Activated B cell treated with CpG ODN at 0.5 μM for 24 hours (primary cell): ENCODE data around the gene MYLK. TPM values are rescaled to one million over a fixed set of nuclear protein-coding genes. Genes with fewer than 3 reads are reported as not detected.

Experiments used
- ATAC-seq: fragments of 200-7000 bp; cut with Tn5 transposase; one replicate; pipeline ENCODE4 v1.10.0; 2021; ENCODE audit warnings: low read depth, mild to moderate bottlenecking, moderate library complexity
- CTCF ChIA-PET: fragments of 350-600 bp; sonication (Branson Sonifier 250); formaldehyde crosslinking; loops from one replicate; lab custom pipeline; 2021; ENCODE audit warnings: antibody characterized with exemption; lab: Charles Lee
- POLR2A ChIA-PET: fragments of 350-600 bp; sonication (Branson Sonifier 250); formaldehyde crosslinking; loops from one replicate; lab custom pipeline; 2021; ENCODE audit warnings: antibody characterized with exemption; lab: Charles Lee
- DNase-seq: peaks from one replicate; pipeline ENCODE4 v3.0.0; 2022
- H3K27ac Mint-ChIP-seq: one replicate; pipeline ENCODE4 v1.8.0; 2020; ENCODE audit warnings: mixed read lengths
- H3K27me3 Mint-ChIP-seq: one replicate; pipeline ENCODE4 v1.8.0; 2021; ENCODE audit warnings: mixed read lengths
- H3K36me3 Mint-ChIP-seq: one replicate; pipeline ENCODE4 v1.8.0; 2021; ENCODE audit warnings: low read depth, mixed read lengths
- H3K4me1 Mint-ChIP-seq: one replicate; pipeline ENCODE4 v1.8.0; 2021; ENCODE audit warnings: mixed read lengths
- H3K4me3 Mint-ChIP-seq: one replicate; pipeline ENCODE4 v1.8.0; 2020; ENCODE audit warnings: mild to moderate bottlenecking, mixed read lengths
- H3K9me3 Mint-ChIP-seq: one replicate; pipeline ENCODE4 v1.8.0; 2020; ENCODE audit warnings: mixed read lengths
- CTCF ChIP-seq: fragments of 200-600 bp; IDR thresholded peaks from one replicate; pipeline ENCODE4 v1.8.0; 2022; ENCODE audit warnings: antibody characterized with exemption, mild to moderate bottlenecking
- intact Hi-C: fragments of 100-400 bp; cut with micrococcal nuclease; formaldehyde crosslinking; loops from one replicate; pipeline ENCODE4 v1.15.1; 2024
- total RNA-seq: library from RNA; stranded (reverse); gene quantifications from 2 replicates; pipeline ENCODE4 v1.2.3, GENCODE V29; 2022

Gene MYLK
- total RNA-seq, 1 donor from 2014 or later = not detected

GRCh38 chr3:123819949-123820348 lies 64.2 kb downstream of the MYLK start:
- no peak for TF ChIP-seq CTCF
- no peaks in the 10 kb centered on the region for H3K4me1 Mint-ChIP-seq
- intact Hi-C loops = no loop called here
- H3K9me3 Mint-ChIP-seq = no peaks in the 10 kb centered on the region
- POLR2A ChIA-PET = no interaction called here
- H3K4me3 Mint-ChIP-seq = no peak overlapping the region
- no peak for DNase-seq
- CTCF ChIA-PET = no interaction called here
- peaks cover 2% of the 10 kb centered on the region for H3K27me3 Mint-ChIP-seq
- no peak for ATAC-seq
- no peaks in the 10 kb centered on the region for H3K36me3 Mint-ChIP-seq
- H3K27ac Mint-ChIP-seq = no peak overlapping the region

- no peak for TF ChIP-seq CTCF
- intact Hi-C loops = no loop called here
- no peak overlapping the region for H3K27ac Mint-ChIP-seq
- H3K4me3 Mint-ChIP-seq = no peak overlapping the region
- no peak for DNase-seq
- CTCF ChIA-PET = no interaction called here
- no peak for ATAC-seq
- H3K4me1 Mint-ChIP-seq = no peaks in the 10 kb centered on the region
- H3K27me3 Mint-ChIP-seq = peaks cover 2% of the 10 kb centered on the region
- no peaks in the 10 kb centered on the region for H3K9me3 Mint-ChIP-seq
- POLR2A ChIA-PET = no interaction called here
- H3K36me3 Mint-ChIP-seq = no peaks in the 10 kb centered on the region
These were observed 65.2 kb downstream of the MYLK start for GRCh38 chr3:123818921-123819429.

- H3K9me3 Mint-ChIP-seq = no peaks in the 10 kb centered on the region
- no peaks in the 10 kb centered on the region for H3K4me1 Mint-ChIP-seq
- ChIA-PET POLR2A (no interaction called here), CTCF (no interaction called here)
- DNase-seq (no peak), ATAC-seq (no peak)
- intact Hi-C loops = no loop called here
- no peak overlapping the region for H3K4me3 Mint-ChIP-seq
- H3K36me3 Mint-ChIP-seq = no peaks in the 10 kb centered on the region
- no peak overlapping the region for H3K27ac Mint-ChIP-seq
- no peak for TF ChIP-seq CTCF
- H3K27me3 Mint-ChIP-seq = peaks cover 2% of the 10 kb centered on the region
These were observed 65.7 kb downstream of the MYLK start for GRCh38 chr3:123818324-123818920.

- Mint-ChIP-seq H3K27me3 (peaks cover 2% of the 10 kb centered on the region), H3K27ac (no peak overlapping the region), H3K36me3 (no peaks in the 10 kb centered on the region), H3K4me1 (no peaks in the 10 kb centered on the region), H3K4me3 (no peak overlapping the region), H3K9me3 (no peaks in the 10 kb centered on the region)
- POLR2A ChIA-PET = no interaction called here
- intact Hi-C loops = no loop called here
- no peak for ATAC-seq
- CTCF ChIA-PET = no interaction called here
- no peak for DNase-seq
- no peak for TF ChIP-seq CTCF
These were observed 66.7 kb downstream of the MYLK start for GRCh38 chr3:123817413-123817812.

- ChIA-PET POLR2A (no interaction called here), CTCF (no interaction called here)
- intact Hi-C loops = no loop called here
- no peak for DNase-seq
- ATAC-seq = no peak
- Mint-ChIP-seq H3K27me3 (peaks cover 2% of the 10 kb centered on the region), H3K27ac (no peak overlapping the region), H3K36me3 (no peaks in the 10 kb centered on the region), H3K9me3 (no peaks in the 10 kb centered on the region), H3K4me3 (no peak overlapping the region), H3K4me1 (no peaks in the 10 kb centered on the region)
- TF ChIP-seq CTCF = no peak
These were observed 67.4 kb downstream of the MYLK start for GRCh38 chr3:123816673-123817207.
